Esophagus (tissue), 2 donors: ENCODE measurements around the gene MPRIP. TPM values are rescaled to one million over a fixed set of nuclear protein-coding genes. Genes with fewer than 3 reads are reported as not detected.
"Not testable (repeated sequence)": the region's sequence is repeated elsewhere in the genome, so short reads cannot be mapped to it uniquely, and the experiment has no call there.

ENCODE experiments used
- H3K27ac ChIP-seq, 2 donors: one replicate each; pipeline ENCODE4 v1.5.1; 2013; ENCODE audit warnings: low read depth in 2 of 2, mild to moderate bottlenecking in 2 of 2, inconsistent platforms in 1 of 2, low read length in 1 of 2, moderate library complexity in 1 of 2
- H3K27me3 ChIP-seq, 2 donors: one replicate each; pipeline ENCODE4 v1.6.1; 2013; ENCODE audit warnings: low read length in 2 of 2, control low read depth in 1 of 2, mild to moderate bottlenecking in 1 of 2; ENCODE audit not compliant: insufficient read depth in 2 of 2, control insufficient read depth in 1 of 2
- H3K36me3 ChIP-seq, 2 donors: one replicate each; pipeline ENCODE4 v1.6.1; 2013; ENCODE audit warnings: low read length in 1 of 2; ENCODE audit not compliant: control insufficient read depth in 2 of 2, insufficient read depth in 2 of 2
- H3K4me1 ChIP-seq, 2 donors: one replicate each; pipeline ENCODE4 v1.6.1; 2013; ENCODE audit warnings: low read length in 1 of 2; ENCODE audit not compliant: control insufficient read depth in 2 of 2, insufficient read depth in 2 of 2
- H3K4me3 ChIP-seq, 2 donors: one replicate each; pipeline ENCODE4 v1.5.1; 2013; ENCODE audit warnings: low read length in 2 of 2, mild to moderate bottlenecking in 2 of 2, low read depth in 1 of 2, moderate library complexity in 1 of 2
- H3K9me3 ChIP-seq, 2 donors: one replicate each; pipeline ENCODE4 v1.6.1; 2013; ENCODE audit warnings: mild to moderate bottlenecking in 2 of 2, low read depth in 1 of 2, low read length in 1 of 2, moderate library complexity in 1 of 2; ENCODE audit not compliant: control insufficient read depth in 2 of 2, insufficient read depth in 1 of 2
- WGBS, 2 donors: extraction: QIAGEN DNeasy Blood & Tissue Kit; methylation state at CpG; one replicate each; pipeline ENCODE4 v1.1.7; 2013; 5-methylcytosine and 5-hydroxymethylcytosine counted together
- polyA plus RNA-seq, 2 donors: library from polyadenylated mRNA; stranded (reverse); fragments of 200-250 nt; gene quantifications; one replicate each; pipeline ENCODE4 v1.2.3, GENCODE V29; 2013
- donor health status: healthy with polysubstance abuse.
- donor health status: Bipolar disorder and iron deficiency.

MPRIP gene
- polyA plus RNA-seq, result 100 to 1,000 TPM; 122 to 226 TPM

- peaks cover 0 to 4% of the 10 kb centered on the region in 2 donors for H3K4me1 ChIP-seq
Measured at GRCh38 chr17:17042384-17042736, at the start of gene MPRIP. MPRIP (plus strand) TSS chr17:17042457; CDS start chr17:17042849, 392 bp downstream.

GRCh38 chr17:16994631-16995030, 47.6 kb upstream of the MPRIP start:
- Histone ChIP-seq H3K27me3 (no peaks in the 10 kb centered on the region), H3K4me1 (no peaks in the 10 kb centered on the region), H3K9me3 (no peaks in the 10 kb centered on the region), H3K36me3 (no peaks in the 10 kb centered on the region), H3K27ac (no peak overlapping the region), H3K4me3 (no peak overlapping the region)
- 69 to 82% methylated on average over 2 of the region's 2 CpGs for WGBS, 2 donors

More at GRCh38 chr17:17042384-17042736, at the start of gene MPRIP:
- H3K4me3 ChIP-seq, result peak within 1 kb of the TSS; percentile 67 to 95
- no peaks in the 10 kb centered on the region for H3K9me3 ChIP-seq
- H3K27ac ChIP-seq, result peak within 1 kb of the TSS; percentile 86 to 94
- H3K36me3 ChIP-seq, result no peaks in the 10 kb centered on the region
- H3K27me3 ChIP-seq, result no peaks in the 10 kb centered on the region
- 0 to 2% methylated on average over 18 to 67 of the region's 67 CpGs for WGBS, 2 donors

- Histone ChIP-seq H3K27me3 (no peaks in the 10 kb centered on the region), H3K27ac (no peak overlapping the region), H3K9me3 (no peaks in the 10 kb centered on the region), H3K4me3 (no peak overlapping the region), H3K36me3 (no peaks in the 10 kb centered on the region), H3K4me1 (no peaks in the 10 kb centered on the region)
- WGBS, 2 donors, result 89 to 91% methylated on average over 7 of the region's 7 CpGs
Measured at GRCh38 chr17:16995930-16996329, 46.3 kb upstream of the MPRIP start.

- not testable (repeated sequence) for H3K27me3 ChIP-seq, H3K4me1 ChIP-seq, H3K9me3 ChIP-seq, H3K4me3 ChIP-seq, H3K36me3 ChIP-seq, H3K27ac ChIP-seq
- 87 to 89% methylated on average over 11 of the region's 11 CpGs for WGBS, 2 donors
Measured at GRCh38 chr17:16996726-16997125, 45.5 kb upstream of the MPRIP start.

- no peaks in the 10 kb centered on the region for H3K9me3 ChIP-seq
- WGBS, 2 donors, result 81 to 88% methylated on average over 14 of the region's 14 CpGs
- no peaks in the 10 kb centered on the region for H3K4me1 ChIP-seq
- no peak overlapping the region for H3K4me3 ChIP-seq
- no peaks in the 10 kb centered on the region for H3K36me3 ChIP-seq
- no peaks in the 10 kb centered on the region for H3K27me3 ChIP-seq
- no peak overlapping the region for H3K27ac ChIP-seq
Measured at GRCh38 chr17:16997514-16998429, 44.5 kb upstream of the MPRIP start.

- Histone ChIP-seq H3K4me1 (no peaks in the 10 kb centered on the region), H3K36me3 (no peaks in the 10 kb centered on the region), H3K9me3 (no peaks in the 10 kb centered on the region), H3K27ac (no peak overlapping the region), H3K4me3 (no peak overlapping the region), H3K27me3 (no peaks in the 10 kb centered on the region)
- WGBS, 2 donors, result 90 to 91% methylated on average over 7 of the region's 7 CpGs
Measured at GRCh38 chr17:16999931-17000625, 42.2 kb upstream of the MPRIP start.

- Histone ChIP-seq H3K27me3 (no peaks in the 10 kb centered on the region), H3K9me3 (no peaks in the 10 kb centered on the region), H3K4me1 (no peaks in the 10 kb centered on the region), H3K4me3 (no peak overlapping the region), H3K36me3 (no peaks in the 10 kb centered on the region), H3K27ac (no peak overlapping the region)
- 73 to 78% methylated on average over 9 of the region's 9 CpGs for WGBS, 2 donors
Measured at GRCh38 chr17:17001076-17001777, 41.0 kb upstream of the MPRIP start.

- 18% methylated on average over 22 of the region's 22 CpGs for WGBS, 2 donors
- no peak overlapping the region for H3K27ac ChIP-seq
- H3K36me3 ChIP-seq, result no peaks in the 10 kb centered on the region
- H3K4me1 ChIP-seq, result no peaks in the 10 kb centered on the region
- no peak overlapping the region for H3K4me3 ChIP-seq
- H3K27me3 ChIP-seq, result no peaks in the 10 kb centered on the region
- H3K9me3 ChIP-seq, result no peaks in the 10 kb centered on the region
Measured at GRCh38 chr17:17001874-17002520, 40.3 kb upstream of the MPRIP start.
